Muscle of leg (tissue), 11 donors: ENCODE data around the gene RAI14. TPM values are rescaled to one million over a fixed set of nuclear protein-coding genes. Genes with fewer than 3 reads are reported as not detected.
"Not testable (repeated sequence)": the region's sequence is repeated elsewhere in the genome, so short reads cannot be mapped to it uniquely, and the experiment has no call there.

Experiments used
- DNase-seq: peaks from one replicate; pipeline ENCODE4 v3.0.0; 2013
- H3K27ac ChIP-seq: one replicate; pipeline ENCODE4 v1.5.1; 2013; ENCODE audit warnings: mild to moderate bottlenecking, low read length, control low read depth
- H3K27me3 ChIP-seq: one replicate; pipeline ENCODE4 v1.6.1; 2013; ENCODE audit warnings: low read length; ENCODE audit not compliant: control insufficient read depth, insufficient read depth
- H3K36me3 ChIP-seq: one replicate; pipeline ENCODE4 v1.6.1; 2013; ENCODE audit warnings: low read length; ENCODE audit not compliant: control insufficient read depth, insufficient read depth
- H3K4me1 ChIP-seq: one replicate; pipeline ENCODE4 v1.6.1; 2013; ENCODE audit warnings: low read length; ENCODE audit not compliant: control insufficient read depth, insufficient read depth
- H3K4me3 ChIP-seq: one replicate; pipeline ENCODE4 v1.5.1; 2013; ENCODE audit warnings: low read length, control low read depth
- H3K9me3 ChIP-seq: replicated peaks from 2 replicates; pipeline ENCODE4 v1.6.1; 2013; ENCODE audit warnings: low read depth, low read length; ENCODE audit not compliant: control insufficient read depth
- WGBS: methylation state at CpG from one replicate; pipeline ENCODE4 v1.1.5; 2013; ENCODE audit warnings: missing lambda C conversion rate; ENCODE audit not compliant: insufficient coverage; 5-methylcytosine and 5-hydroxymethylcytosine counted together
- polyA plus RNA-seq, 8 donors: library from polyadenylated mRNA; unstranded; fragments of 120-200 nt; gene quantifications; one replicate each; pipeline versions ENCODE4 v1.2.1 to v1.2.3, GENCODE V29; 2013; ENCODE audit warnings: inconsistent platforms in 1 of 8, low replicate concordance in 1 of 8; ENCODE audit not compliant: insufficient read length in 8 of 8, insufficient read depth in 1 of 8
- total RNA-seq: library from RNA; stranded (reverse); fragments of 120-200 nt; gene quantifications from one replicate; pipeline ENCODE4 v1.2.4, GENCODE V29; 2013

RAI14 gene
- total and polyA plus RNA-seq, 9 donors: 15.7 to 40.4 (median 24.3) TPM

DNA sequence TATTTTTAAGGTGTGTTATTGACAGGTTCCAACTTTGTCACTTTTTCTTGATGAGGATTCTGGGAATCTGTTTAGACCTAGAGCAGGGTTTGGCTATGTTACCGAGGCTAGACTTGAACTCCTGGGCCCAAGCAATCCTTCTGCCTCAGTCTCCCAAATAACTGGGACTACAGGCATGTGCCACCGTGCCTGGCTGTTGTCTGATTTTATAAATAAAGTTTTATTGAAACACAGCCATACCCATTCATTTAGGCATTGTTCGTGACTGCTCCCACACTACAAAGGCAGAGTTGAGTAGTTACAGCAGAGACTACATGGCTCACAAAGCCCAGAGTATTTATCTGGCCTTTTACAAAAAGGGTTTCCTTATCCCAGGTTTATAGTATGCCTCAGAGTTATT, 102.4 kb downstream of the RAI14 start:
- Histone ChIP-seq H3K4me3 (no peak overlapping the region), H3K36me3 (peaks cover 10% of the 10 kb centered on the region), H3K4me1 (peaks cover 3% of the 10 kb centered on the region), H3K27ac (no peak overlapping the region), H3K27me3 (no peaks in the 10 kb centered on the region), H3K9me3 (no peaks in the 10 kb centered on the region)
- DNase-seq: no peak
- WGBS: no CpG with 5 or more reads among the region's 3 CpGs

DNA sequence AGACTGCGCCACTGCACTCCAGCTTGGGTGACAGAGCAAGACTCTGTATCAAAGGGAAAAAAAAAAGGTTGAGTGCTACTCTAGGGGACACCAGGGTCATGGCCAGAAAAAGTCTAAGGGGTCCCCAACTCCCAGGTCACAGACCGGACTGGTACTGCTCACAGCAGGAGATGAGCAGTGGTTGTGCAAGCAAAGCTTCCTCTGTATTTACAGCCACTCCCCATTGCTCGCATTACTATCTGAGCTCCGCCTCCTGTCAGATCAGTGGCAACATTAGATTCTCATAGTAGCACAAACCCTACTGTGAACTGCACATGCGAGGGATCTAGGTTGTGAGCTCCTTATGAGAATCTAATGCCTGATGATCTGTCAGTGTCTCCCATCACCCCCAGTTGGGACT, 103.1 kb downstream of the RAI14 start:
- DNase-seq, H3K4me3 ChIP-seq, H3K4me1 ChIP-seq, H3K27me3 ChIP-seq, H3K9me3 ChIP-seq, H3K27ac ChIP-seq: not testable (repeated sequence)
- peaks cover 10% of the 10 kb centered on the region for H3K36me3 ChIP-seq
- 100% methylated on average over 1 of the region's 5 CpGs for WGBS

GRCh38 chr5:34765662-34766061, 109.5 kb downstream of the RAI14 start:
- H3K27me3 ChIP-seq: no peaks in the 10 kb centered on the region
- H3K4me1 ChIP-seq: peaks cover 6% of the 10 kb centered on the region
- peaks cover 5% of the 10 kb centered on the region for H3K36me3 ChIP-seq
- DNase-seq: no peak
- H3K9me3 ChIP-seq: no peaks in the 10 kb centered on the region
- no peak overlapping the region for H3K4me3 ChIP-seq
- WGBS: no CpG with 5 or more reads among the region's 1 CpG
- no peak overlapping the region for H3K27ac ChIP-seq

- WGBS: 100% methylated on average over 1 of the region's 7 CpGs
- H3K27ac ChIP-seq: no peak overlapping the region
These were observed 111.1 kb downstream of the RAI14 start for GRCh38 chr5:34767180-34767579.

DNA sequence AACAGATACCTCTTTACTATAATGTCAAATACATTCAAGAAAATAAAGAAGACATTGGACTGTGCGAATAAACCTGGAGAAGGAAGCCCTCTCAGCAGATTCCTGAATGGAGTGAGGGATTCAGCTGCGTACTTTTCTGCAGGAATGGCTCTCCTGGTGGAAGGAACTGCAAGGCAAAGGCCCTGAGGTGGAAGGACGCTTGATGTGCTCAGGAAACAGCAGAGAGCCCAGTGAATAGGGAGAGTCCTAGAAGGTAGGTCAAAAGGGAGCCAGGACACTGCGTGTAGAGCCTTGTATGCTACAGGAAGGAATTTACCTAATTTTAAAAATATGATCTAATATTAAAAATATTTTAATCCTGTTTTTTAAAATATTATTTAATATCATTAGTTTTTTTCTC, 114.4 kb downstream of the RAI14 start:
- Histone ChIP-seq H3K27ac (no peak overlapping the region), H3K4me3 (no peak overlapping the region), H3K9me3 (peaks cover 5% of the 10 kb centered on the region), H3K36me3 (peaks cover 5% of the 10 kb centered on the region), H3K4me1 (peaks cover 3% of the 10 kb centered on the region), H3K27me3 (no peaks in the 10 kb centered on the region)
- no peak for DNase-seq
- WGBS: 83% methylated on average over 3 of the region's 4 CpGs

More at GRCh38 chr5:34767180-34767579, 111.1 kb downstream of the RAI14 start:
- no peak overlapping the region for H3K4me3 ChIP-seq
- H3K9me3 ChIP-seq: no peaks in the 10 kb centered on the region
- peaks cover 4% of the 10 kb centered on the region for H3K4me1 ChIP-seq
- H3K36me3 ChIP-seq: peaks cover 5% of the 10 kb centered on the region
- no peaks in the 10 kb centered on the region for H3K27me3 ChIP-seq
- DNase-seq: no peak

DNA sequence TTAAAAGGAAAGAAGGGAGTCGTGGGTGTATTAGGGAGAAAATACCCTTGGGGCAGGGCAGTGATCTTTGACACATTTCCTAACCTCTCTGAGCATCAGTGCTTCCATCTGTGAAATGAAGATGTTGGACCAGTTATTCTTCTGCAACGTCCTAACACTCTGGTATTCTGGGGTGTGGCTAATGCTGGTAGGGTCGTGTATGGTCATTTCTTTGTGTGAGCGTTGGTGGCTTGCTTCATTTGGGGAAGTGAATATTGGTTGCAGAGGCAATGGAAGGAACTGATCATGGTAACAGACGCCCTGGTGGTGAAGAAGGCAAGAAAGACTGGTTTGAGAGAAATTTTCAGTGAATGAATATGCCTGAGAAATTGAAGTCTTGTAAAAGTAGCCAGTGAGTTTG, 114.9 kb downstream of the RAI14 start:
- Histone ChIP-seq H3K4me3 (no peak overlapping the region), H3K9me3 (peaks cover 5% of the 10 kb centered on the region), H3K27ac (no peak overlapping the region), H3K27me3 (no peaks in the 10 kb centered on the region), H3K36me3 (no peaks in the 10 kb centered on the region), H3K4me1 (peaks cover 3% of the 10 kb centered on the region)
- 30% methylated on average over 4 of the region's 5 CpGs for WGBS
- no peak for DNase-seq

- Histone ChIP-seq H3K4me1 (peaks cover 3% of the 10 kb centered on the region), H3K27ac (no peak overlapping the region), H3K27me3 (no peaks in the 10 kb centered on the region), H3K36me3 (no peaks in the 10 kb centered on the region), H3K4me3 (no peak overlapping the region), H3K9me3 (peaks cover 5% of the 10 kb centered on the region)
- no CpG with 5 or more reads among the region's 4 CpGs for WGBS
- DNase-seq: no peak
These were observed 116.4 kb downstream of the RAI14 start for GRCh38 chr5:34772267-34773098.

DNA sequence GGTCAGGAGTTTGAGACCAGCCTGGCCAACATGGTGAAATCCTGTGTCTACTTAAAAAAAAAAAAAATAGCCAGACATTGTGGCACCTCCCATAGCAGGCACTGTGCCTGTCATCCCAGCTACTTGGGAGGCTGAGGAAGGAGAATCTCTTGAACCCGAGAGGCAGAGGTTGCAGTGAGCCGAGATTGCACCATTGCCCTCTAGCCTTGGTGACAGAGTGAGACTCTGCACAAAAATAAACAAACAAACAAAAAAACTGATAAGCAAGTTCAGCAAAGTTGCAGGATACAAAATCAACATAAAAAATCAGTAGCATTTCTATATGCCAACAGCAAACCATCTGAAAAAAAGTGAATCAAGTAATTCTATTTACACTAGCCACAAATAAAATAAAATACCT, 118.0 kb downstream of the RAI14 start:
- H3K36me3 ChIP-seq: no peaks in the 10 kb centered on the region
- H3K9me3 ChIP-seq: peaks cover 5% of the 10 kb centered on the region
- 83% methylated on average over 1 of the region's 2 CpGs for WGBS
- DNase-seq: no peak
- H3K27me3 ChIP-seq: no peaks in the 10 kb centered on the region
- no peak overlapping the region for H3K27ac ChIP-seq
- peaks cover 3% of the 10 kb centered on the region for H3K4me1 ChIP-seq
- no peak overlapping the region for H3K4me3 ChIP-seq

GRCh38 chr5:34774678-34775077, 118.5 kb downstream of the RAI14 start:
- H3K4me3 ChIP-seq, DNase-seq, H3K36me3 ChIP-seq, H3K27me3 ChIP-seq, H3K9me3 ChIP-seq, H3K27ac ChIP-seq, H3K4me1 ChIP-seq: not testable (repeated sequence)
- WGBS: no CpG with 5 or more reads among the region's 1 CpG

DNA sequence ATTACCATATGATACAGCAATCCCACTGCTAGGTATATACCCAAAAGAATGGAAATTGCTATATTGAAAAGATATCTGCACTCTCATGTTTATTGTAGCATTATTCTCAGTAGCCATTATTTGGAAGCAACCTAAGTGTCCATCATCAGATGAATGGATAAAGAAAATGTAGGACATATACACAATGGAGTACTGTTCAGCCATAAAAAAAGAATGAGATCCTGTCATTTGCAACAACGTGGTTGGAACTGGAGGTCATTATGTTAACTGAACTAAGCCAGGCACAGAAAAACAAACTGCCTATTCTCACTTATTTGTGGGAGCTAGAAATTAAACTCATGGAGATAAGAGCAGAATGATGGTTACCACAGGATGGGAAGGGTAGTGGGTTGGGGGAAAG, 119.8 kb downstream of the RAI14 start:
- Histone ChIP-seq H3K27ac (no peak overlapping the region), H3K4me1 (peaks cover 3% of the 10 kb centered on the region), H3K36me3 (no peaks in the 10 kb centered on the region), H3K9me3 (peaks cover 5% of the 10 kb centered on the region), H3K4me3 (no peak overlapping the region), H3K27me3 (no peaks in the 10 kb centered on the region)
- no CpG with 5 or more reads among the region's 1 CpG for WGBS
- no peak for DNase-seq
